Upper lobe of left lung (tissue), 6 donors: ENCODE data around the gene PAX7. TPM values are rescaled to one million over a fixed set of nuclear protein-coding genes. Genes with fewer than 3 reads are reported as not detected.
A peak's percentile ranks its signal among the peaks of the same experiment; 100 is the strongest.

Source experiments
- ATAC-seq, 2 donors: fragments of 200-7000 bp; cut with Tn5 transposase; one replicate each; pipeline ENCODE4 v1.9.1; 2022; ENCODE audit warnings: mild to moderate bottlenecking in 2 of 2, moderate library complexity in 2 of 2; ENCODE audit not compliant: low FRiP score in 2 of 2
- DNase-seq, 2 donors: peaks; one replicate each; pipeline ENCODE4 v3.0.0-alpha.2; 2019 to 2020
- H3K27ac ChIP-seq, 4 donors: fragments of 200-600 bp; sonication (generic); one replicate each; pipeline ENCODE4 v1.5.1; 2016 to 2019
- H3K27me3 ChIP-seq, 4 donors: fragments of 200-600 bp; sonication (generic); one replicate each; pipeline ENCODE4 v1.5.1; 2017 to 2019
- H3K36me3 ChIP-seq, 4 donors: fragments of 200-600 bp; sonication (generic); one replicate each; pipeline ENCODE4 v1.5.1; 2016 to 2019
- H3K4me1 ChIP-seq, 4 donors: fragments of 200-600 bp; sonication (generic); one replicate each; pipeline ENCODE4 v1.5.1; 2018 to 2019
- H3K4me3 ChIP-seq, 4 donors: fragments of 200-600 bp; sonication (generic); one replicate each; pipeline ENCODE4 v1.5.1; 2017 to 2019; ENCODE audit warnings: mild to moderate bottlenecking in 2 of 4, moderate library complexity in 1 of 4
- H3K9me3 ChIP-seq, 4 donors: fragments of 200-600 bp; sonication (generic); one replicate each; pipeline ENCODE4 v1.5.1; 2018 to 2019
- EP300 ChIP-seq, 4 donors: sonication (generic); formaldehyde crosslinking; IDR thresholded peaks; one replicate each; pipeline ENCODE4 v1.5.1; 2017; ENCODE audit warnings: antibody characterized with exemption in 4 of 4, control low read depth in 2 of 4
- POLR2A ChIP-seq, 4 donors: fragments of 450-650 bp; IDR thresholded peaks; one replicate each; pipeline ENCODE4 v1.5.1; 2016 to 2017; ENCODE audit warnings: antibody characterized with exemption in 4 of 4, mild to moderate bottlenecking in 2 of 4
- POLR2AphosphoS5 ChIP-seq, 2 donors: sonication (generic); formaldehyde crosslinking; IDR thresholded peaks; one replicate each; pipeline ENCODE4 v1.5.1; 2017; ENCODE audit warnings: antibody characterized with exemption in 2 of 2
- WGBS, 2 donors: methylation state at CpG; one replicate each; pipeline ENCODE4 v1.1.5; 2017 to 2018; 5-methylcytosine and 5-hydroxymethylcytosine counted together
- total RNA-seq, 6 donors: library from RNA; depleted of rRNA in 4 of 6; stranded (reverse); fragments of >200 nt in 4 of 6; gene quantifications; one replicate each; pipeline versions ENCODE4 v1.1.0 to v1.2.1, GENCODE V29; 2016 to 2021
- TF ChIP-seq, protein P1 (sequence below), 6 experiments: fragments of 450-650 bp in 4 of 6; fragments of 200-600 bp in 2 of 6; sonication (generic) in 2 of 6; IDR thresholded peaks; one replicate each; pipeline ENCODE4 v1.5.1; 2016 to 2019; ENCODE audit warnings: antibody characterized with exemption in 6 of 6
- donor health status: DM: no; HTN: no; CAD: no; lungs with moderate emphysema.
- donor health status: DM: no; HTN: yes; CAD: no; lungs with severe emphysema.

Gene PAX7
- total RNA-seq, 6 donors from 2014 or later: not detected

DNA sequence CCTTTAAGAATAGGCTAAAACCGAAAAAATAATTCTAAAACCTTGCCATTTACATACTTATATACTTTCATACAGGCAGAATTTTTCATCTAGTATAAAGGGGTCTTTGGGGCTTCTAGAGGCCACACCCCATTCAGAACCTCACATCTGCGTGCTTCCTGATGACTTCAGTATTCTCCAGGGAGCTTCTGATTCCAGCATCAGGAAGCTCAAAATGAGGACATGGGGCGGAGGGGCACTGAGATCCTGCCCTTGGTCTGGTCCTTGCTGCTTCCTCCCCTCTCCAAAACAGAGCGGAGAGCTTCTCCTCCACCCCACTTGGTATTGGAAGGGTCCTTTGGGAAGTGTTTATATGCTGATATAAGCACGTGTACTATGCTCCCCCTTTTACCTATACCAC is 13.8 kb downstream of the PAX7 start:
- H3K27me3 ChIP-seq: peaks cover 6 to 91% (median 45%) of the 10 kb centered on the region in 4 donors
- no peak for ATAC-seq
- no peak for TF ChIP-seq EP300 (IDR thresholded peaks at IDR 0.05)
- no peak for TF ChIP-seq POLR2A (IDR thresholded peaks at IDR 0.05)
- TF ChIP-seq, protein P1, sequence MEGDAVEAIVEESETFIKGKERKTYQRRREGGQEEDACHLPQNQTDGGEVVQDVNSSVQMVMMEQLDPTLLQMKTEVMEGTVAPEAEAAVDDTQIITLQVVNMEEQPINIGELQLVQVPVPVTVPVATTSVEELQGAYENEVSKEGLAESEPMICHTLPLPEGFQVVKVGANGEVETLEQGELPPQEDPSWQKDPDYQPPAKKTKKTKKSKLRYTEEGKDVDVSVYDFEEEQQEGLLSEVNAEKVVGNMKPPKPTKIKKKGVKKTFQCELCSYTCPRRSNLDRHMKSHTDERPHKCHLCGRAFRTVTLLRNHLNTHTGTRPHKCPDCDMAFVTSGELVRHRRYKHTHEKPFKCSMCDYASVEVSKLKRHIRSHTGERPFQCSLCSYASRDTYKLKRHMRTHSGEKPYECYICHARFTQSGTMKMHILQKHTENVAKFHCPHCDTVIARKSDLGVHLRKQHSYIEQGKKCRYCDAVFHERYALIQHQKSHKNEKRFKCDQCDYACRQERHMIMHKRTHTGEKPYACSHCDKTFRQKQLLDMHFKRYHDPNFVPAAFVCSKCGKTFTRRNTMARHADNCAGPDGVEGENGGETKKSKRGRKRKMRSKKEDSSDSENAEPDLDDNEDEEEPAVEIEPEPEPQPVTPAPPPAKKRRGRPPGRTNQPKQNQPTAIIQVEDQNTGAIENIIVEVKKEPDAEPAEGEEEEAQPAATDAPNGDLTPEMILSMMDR (IDR thresholded peaks at IDR 0.05): no peak
- TF ChIP-seq POLR2AphosphoS5 (IDR thresholded peaks at IDR 0.05): no peak
- H3K4me1 ChIP-seq: peaks cover 0 to 35% (median 18%) of the 10 kb centered on the region in 4 donors
- no peak overlapping the region for H3K4me3 ChIP-seq
- no peaks in the 10 kb centered on the region for H3K9me3 ChIP-seq
- 3 to 8% methylated on average over 5 of the region's 5 CpGs for WGBS, 2 donors
- DNase-seq: no peak
- no peak overlapping the region for H3K27ac ChIP-seq
- H3K36me3 ChIP-seq: no peaks in the 10 kb centered on the region

DNA sequence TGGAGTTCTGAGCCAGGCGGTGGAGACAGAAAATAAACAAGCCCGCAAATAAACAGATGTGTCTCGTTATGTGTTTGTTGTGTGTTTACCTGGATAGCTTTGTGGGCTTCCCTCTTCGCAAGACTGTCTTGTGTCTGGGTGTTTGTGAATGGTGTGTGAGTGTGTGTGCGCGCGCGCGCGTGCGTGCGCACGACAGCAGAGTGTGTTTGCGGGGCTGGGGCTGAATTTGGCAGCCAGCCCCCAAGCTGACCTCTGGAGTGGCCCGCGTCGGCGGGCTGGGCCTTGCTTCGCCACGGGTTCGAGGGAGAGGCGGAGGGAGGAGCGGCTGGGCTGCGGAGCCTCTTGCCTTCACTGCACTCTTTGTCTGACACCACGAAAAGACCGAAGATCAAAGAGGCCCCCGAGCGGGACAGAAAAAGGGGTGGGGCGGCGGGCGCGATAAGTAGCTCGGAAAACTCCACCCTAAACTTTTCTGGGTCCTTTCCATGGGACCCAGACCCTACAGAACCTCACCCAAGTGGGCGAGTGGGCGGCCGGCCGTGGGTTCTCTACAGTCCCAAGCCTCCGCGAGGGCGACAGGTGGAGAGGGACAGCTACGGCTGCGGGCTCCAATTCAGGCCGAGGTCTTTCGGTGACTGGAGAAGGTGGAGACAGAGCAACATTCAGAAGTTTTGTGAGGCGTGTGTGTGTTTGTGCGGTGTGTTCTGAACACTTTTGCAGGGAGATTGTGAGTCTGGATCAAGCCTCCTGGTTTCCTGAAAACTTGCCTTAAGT is 14.5 kb downstream of the PAX7 start:
- no peak overlapping the region for H3K27ac ChIP-seq
- H3K4me1 ChIP-seq: peaks cover 0 to 30% (median 18%) of the 10 kb centered on the region in 4 donors
- H3K27me3 ChIP-seq: peaks cover 6 to 89% (median 44%) of the 10 kb centered on the region in 4 donors
- WGBS, 2 donors: 7 to 8% methylated on average over 26 to 46 of the region's 46 CpGs
- no peak for ATAC-seq
- H3K9me3 ChIP-seq: no peaks in the 10 kb centered on the region
- no peak overlapping the region for H3K4me3 ChIP-seq
- TF ChIP-seq EP300 (IDR thresholded peaks at IDR 0.05): no peak
- TF ChIP-seq, protein P1 (IDR thresholded peaks at IDR 0.05): no peak
- TF ChIP-seq POLR2A (IDR thresholded peaks at IDR 0.05): no peak
- TF ChIP-seq POLR2AphosphoS5 (IDR thresholded peaks at IDR 0.05): no peak
- H3K36me3 ChIP-seq: no peaks in the 10 kb centered on the region
- DNase-seq: peak in 1 of 2 donors; percentile 81

DNA sequence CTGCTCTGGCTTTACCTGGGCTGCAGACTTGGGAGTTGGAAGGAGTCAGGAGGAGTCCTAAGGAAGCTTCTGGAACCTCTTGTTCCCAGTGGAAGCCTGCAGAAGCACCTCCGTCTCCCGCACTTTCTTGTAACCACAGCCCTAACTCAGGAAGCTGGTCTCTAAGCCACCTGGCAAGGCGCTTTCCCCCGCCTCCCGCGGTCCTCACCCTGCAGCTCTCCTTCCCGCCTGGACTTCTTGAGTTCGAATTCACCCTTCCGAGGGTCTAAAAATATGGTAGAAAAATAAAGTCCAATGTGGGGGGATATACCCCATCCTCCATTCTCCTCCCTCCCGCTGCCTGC is 15.1 kb downstream of the PAX7 start:
- 5 to 8% methylated on average over 9 to 10 of the region's 10 CpGs for WGBS, 2 donors
- no peaks in the 10 kb centered on the region for H3K9me3 ChIP-seq
- peaks cover 2 to 87% (median 42%) of the 10 kb centered on the region in 4 donors for H3K27me3 ChIP-seq
- peaks cover 0 to 30% (median 18%) of the 10 kb centered on the region in 4 donors for H3K4me1 ChIP-seq
- H3K4me3 ChIP-seq: no peak overlapping the region
- no peaks in the 10 kb centered on the region for H3K36me3 ChIP-seq
- ATAC-seq (no peak), DNase-seq (no peak)
- TF ChIP-seq POLR2AphosphoS5 (IDR thresholded peaks at IDR 0.05) (no peak), EP300 (IDR thresholded peaks at IDR 0.05) (no peak), POLR2A (IDR thresholded peaks at IDR 0.05) (no peak)
- TF ChIP-seq, protein P1 (IDR thresholded peaks at IDR 0.05): no peak
- no peak overlapping the region for H3K27ac ChIP-seq

DNA sequence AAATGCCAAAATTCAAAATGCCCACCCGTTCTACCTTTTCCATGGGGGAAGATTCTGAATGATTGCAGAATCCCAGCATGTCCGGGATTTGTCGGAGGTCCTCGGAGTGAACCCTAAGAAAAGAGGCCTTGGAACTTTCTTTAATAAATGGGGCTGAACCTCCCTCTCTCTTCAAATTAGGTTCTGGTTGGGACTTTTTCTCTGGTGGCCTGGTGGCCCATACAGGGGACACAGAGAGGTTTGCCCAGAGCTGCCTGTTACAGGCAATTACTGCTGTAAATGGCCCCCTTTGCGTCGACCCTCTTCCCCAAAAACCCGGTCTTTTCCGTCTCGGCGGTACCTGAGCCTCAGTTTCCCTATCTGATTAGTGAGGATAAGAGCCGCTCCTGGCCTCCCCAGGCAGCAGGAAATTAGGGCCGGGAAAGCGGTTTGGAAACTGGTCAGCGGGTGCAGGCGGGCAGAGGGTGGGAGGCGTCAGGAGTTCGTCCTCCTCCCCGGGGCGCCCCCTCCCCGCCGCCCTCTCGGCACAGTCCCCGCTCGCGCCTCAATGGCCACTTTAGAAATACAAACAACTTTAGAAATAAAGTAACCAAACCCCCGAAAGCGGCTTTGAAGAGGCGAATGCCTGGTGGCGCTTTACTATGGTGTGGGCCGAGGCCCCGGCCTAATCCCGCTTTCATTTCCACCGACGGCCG is 15.6 kb downstream of the PAX7 start:
- TF ChIP-seq EP300 (IDR thresholded peaks at IDR 0.05) (no peak), POLR2AphosphoS5 (IDR thresholded peaks at IDR 0.05) (no peak), POLR2A (IDR thresholded peaks at IDR 0.05) (no peak)
- TF ChIP-seq, protein P1 (IDR thresholded peaks at IDR 0.05): no peak
- H3K4me3 ChIP-seq: peak overlapping the region in 3 of 4 donors; percentile 30 to 37 (median 34)
- no peaks in the 10 kb centered on the region for H3K36me3 ChIP-seq
- H3K9me3 ChIP-seq: no peaks in the 10 kb centered on the region
- H3K27ac ChIP-seq: no peak overlapping the region
- peaks cover 0 to 30% (median 18%) of the 10 kb centered on the region in 4 donors for H3K4me1 ChIP-seq
- no peak for ATAC-seq
- peaks cover 2 to 84% (median 40%) of the 10 kb centered on the region in 4 donors for H3K27me3 ChIP-seq
- DNase-seq: peak; percentile 25 to 80
- 0 to 2% methylated on average over 4 to 35 of the region's 35 CpGs for WGBS, 2 donors
